ENCODE results near the gene CEMP1.
A peak's percentile ranks its signal among the peaks of the same experiment; 100 is the strongest.

The CEMP1 gene

GRCh38 chr16:2500430-2500917 lies 30.7 kb downstream of the CEMP1 start:
- DNase-seq, result no peak

GRCh38 chr16:2499890-2500429 lies 31.2 kb downstream of the CEMP1 start:
- no peak for DNase-seq

GRCh38 chr16:2499454-2499853 lies 31.8 kb downstream of the CEMP1 start:
- DNase-seq, result no peak

GRCh38 chr16:2498531-2499253 lies 32.5 kb downstream of the CEMP1 start:
- DNase-seq, result no peak

- DNase-seq, result no peak
Measured at GRCh38 chr16:2497695-2498484, 33.3 kb downstream of the CEMP1 start.

GRCh38 chr16:2497116-2497630 lies 34.0 kb downstream of the CEMP1 start:
- DNase-seq, result peak; percentile 28

- DNase-seq, result no peak
Measured at GRCh38 chr16:2496223-2497115, 34.7 kb downstream of the CEMP1 start.

- no peak for DNase-seq
Measured at GRCh38 chr16:2495041-2495440, 36.2 kb downstream of the CEMP1 start.

- DNase-seq, result no peak
Measured at GRCh38 chr16:2494616-2495015, 36.6 kb downstream of the CEMP1 start.

- no peak for DNase-seq
Measured at GRCh38 chr16:2493605-2494004, 37.6 kb downstream of the CEMP1 start.

- no peak for DNase-seq
Measured at GRCh38 chr16:2492292-2492691, 38.9 kb downstream of the CEMP1 start.

GRCh38 chr16:2490190-2491105 lies 40.8 kb downstream of the CEMP1 start:
- no peak for DNase-seq

- no peak for DNase-seq
Measured at GRCh38 chr16:2489581-2489980, 41.6 kb downstream of the CEMP1 start.

GRCh38 chr16:2487903-2488531 lies 43.2 kb downstream of the CEMP1 start:
- DNase-seq, result peak; percentile 87

GRCh38 chr16:2487517-2487842 lies 43.7 kb downstream of the CEMP1 start:
- no peak for DNase-seq

- DNase-seq, result peak; percentile 62
Measured at GRCh38 chr16:2486645-2487516, 44.3 kb downstream of the CEMP1 start.

GRCh38 chr16:2485811-2486507 lies 45.2 kb downstream of the CEMP1 start:
- DNase-seq, result no peak

GRCh38 chr16:2484898-2485508 lies 46.2 kb downstream of the CEMP1 start:
- DNase-seq, result no peak

Measured in GF-D8 (cell line).